ENCODE data around the gene PHLDB1.

The PHLDB1 gene

DNA sequence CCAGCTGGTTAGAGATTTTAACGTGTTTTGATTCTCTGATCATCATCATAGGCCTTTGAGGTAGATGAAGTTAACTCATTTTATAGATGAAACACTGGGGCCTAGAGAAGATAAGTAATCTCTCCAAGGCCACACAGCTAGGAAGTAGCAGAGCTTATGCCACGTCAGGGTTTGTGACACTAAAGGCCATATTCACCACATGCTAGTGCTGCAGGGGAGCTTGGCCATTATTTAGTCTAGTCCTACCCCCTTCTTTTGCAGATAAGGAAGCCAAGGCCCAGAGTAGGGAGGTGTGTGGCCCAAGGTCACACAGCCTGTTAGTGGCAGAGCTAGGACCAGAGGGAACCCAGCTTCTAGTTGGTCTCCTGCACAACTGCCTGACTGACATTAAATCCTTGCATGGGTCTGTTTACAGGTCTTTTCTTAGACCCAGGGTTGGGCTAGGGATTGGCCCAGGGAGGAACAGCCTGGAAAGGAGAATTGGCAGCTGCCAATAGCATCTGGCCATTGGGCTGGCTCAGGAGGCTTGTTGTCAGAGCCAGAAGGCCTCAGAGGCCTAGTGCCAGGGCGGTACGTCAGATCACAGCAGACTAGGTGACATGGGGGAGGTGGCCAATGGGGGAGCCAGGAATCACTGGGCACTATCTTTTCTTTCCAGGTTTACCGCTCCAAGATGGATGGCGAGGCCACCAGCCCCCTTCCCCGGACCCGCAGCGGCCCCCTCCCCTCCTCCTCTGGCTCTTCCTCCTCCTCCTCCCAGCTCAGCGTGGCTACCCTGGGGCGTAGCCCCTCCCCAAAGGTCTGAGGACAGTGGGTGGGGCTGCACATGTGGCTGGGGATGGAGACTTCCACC lies 36.0 kb downstream of the PHLDB1 start:
- Histone ChIP-seq H3K4me3 (ENCODE audit: low read depth in 1 of 2, low read length in 2 of 2) (no peak overlapping the region), H3K9ac (ENCODE audit: low read depth, low read length) (no peak overlapping the region), H3K27me3 (ENCODE audit: insufficient read depth, low read length, poor library complexity) (no peaks in the 10 kb centered on the region), H3K79me2 (ENCODE audit: insufficient read depth, low read length) (no peaks in the 10 kb centered on the region), H3K4me1 (ENCODE audit: insufficient read depth, low read length) (no peaks in the 10 kb centered on the region), H3K4me2 (ENCODE audit: insufficient read depth, low read length) (no peak overlapping the region), H2AFZ (ENCODE audit: low read depth, low read length) (no peak overlapping the region), H4K20me1 (ENCODE audit: insufficient read depth, low read length) (no peaks in the 10 kb centered on the region; the same call in 1 of the 2 replicates), H3K27ac (ENCODE audit: low read length) (no peak overlapping the region), H3K9me3 (ENCODE audit: insufficient read depth, low read length, severe bottlenecking) (no peaks in the 10 kb centered on the region), H3K36me3 (ENCODE audit: insufficient read depth, low read length) (no peaks in the 10 kb centered on the region)
- TF ChIP-seq CTCF (IDR thresholded peaks at IDR 0.05; ENCODE audit: borderline replicate concordance, extremely low read depth, low read length, poor library complexity, severe bottlenecking) (no peak), EZH2 (IDR thresholded peaks at IDR 0.05; ENCODE audit: borderline replicate concordance, low read depth, low read length, severe bottlenecking) (no peak)
- DNase-seq (no peak), ATAC-seq (ENCODE audit: insufficient read depth, low read depth) (no peak)

- Histone ChIP-seq H3K4me2 (ENCODE audit: insufficient read depth, low read length) (no peak overlapping the region), H3K9ac (ENCODE audit: low read depth, low read length) (no peak overlapping the region), H4K20me1 (ENCODE audit: insufficient read depth, low read length) (no peaks in the 10 kb centered on the region; the same call in 1 of the 2 replicates), H3K4me3 (ENCODE audit: low read depth in 1 of 2, low read length in 2 of 2) (no peak overlapping the region), H3K36me3 (ENCODE audit: insufficient read depth, low read length) (no peaks in the 10 kb centered on the region), H2AFZ (ENCODE audit: low read depth, low read length) (no peak overlapping the region), H3K9me3 (ENCODE audit: insufficient read depth, low read length, severe bottlenecking) (no peaks in the 10 kb centered on the region), H3K27ac (ENCODE audit: low read length) (no peak overlapping the region), H3K79me2 (ENCODE audit: insufficient read depth, low read length) (no peaks in the 10 kb centered on the region), H3K4me1 (ENCODE audit: insufficient read depth, low read length) (no peaks in the 10 kb centered on the region), H3K27me3 (ENCODE audit: insufficient read depth, low read length, poor library complexity) (no peaks in the 10 kb centered on the region)
- TF ChIP-seq CTCF (IDR thresholded peaks at IDR 0.05; ENCODE audit: borderline replicate concordance, extremely low read depth, low read length, poor library complexity, severe bottlenecking) (no peak), EZH2 (IDR thresholded peaks at IDR 0.05; ENCODE audit: borderline replicate concordance, low read depth, low read length, severe bottlenecking) (no peak)
- DNase-seq (no peak), ATAC-seq (ENCODE audit: insufficient read depth, low read depth) (no peak)
Observed at GRCh38 chr11:118643995-118644345, 36.6 kb downstream of the PHLDB1 start.

- Histone ChIP-seq H3K4me1 (ENCODE audit: insufficient read depth, low read length) (no peaks in the 10 kb centered on the region), H4K20me1 (ENCODE audit: insufficient read depth, low read length) (no peaks in the 10 kb centered on the region; the same call in 1 of the 2 replicates), H3K27ac (ENCODE audit: low read length) (no peak overlapping the region), H2AFZ (ENCODE audit: low read depth, low read length) (no peak overlapping the region), H3K4me3 (ENCODE audit: low read depth in 1 of 2, low read length in 2 of 2) (no peak overlapping the region), H3K36me3 (ENCODE audit: insufficient read depth, low read length) (no peaks in the 10 kb centered on the region), H3K79me2 (ENCODE audit: insufficient read depth, low read length) (no peaks in the 10 kb centered on the region), H3K9me3 (ENCODE audit: insufficient read depth, low read length, severe bottlenecking) (no peaks in the 10 kb centered on the region), H3K9ac (ENCODE audit: low read depth, low read length) (no peak overlapping the region), H3K4me2 (ENCODE audit: insufficient read depth, low read length) (no peak overlapping the region), H3K27me3 (ENCODE audit: insufficient read depth, low read length, poor library complexity) (no peaks in the 10 kb centered on the region)
- no peak for DNase-seq
- no peak for ATAC-seq (ENCODE audit: insufficient read depth, low read depth)
- no peak for TF ChIP-seq CTCF (IDR thresholded peaks at IDR 0.05; ENCODE audit: borderline replicate concordance, extremely low read depth, low read length, poor library complexity, severe bottlenecking)
- TF ChIP-seq EZH2 (IDR thresholded peaks at IDR 0.05; ENCODE audit: borderline replicate concordance, low read depth, low read length, severe bottlenecking), result no peak
Observed at GRCh38 chr11:118644496-118644895, 37.1 kb downstream of the PHLDB1 start.

All from DND-41 (cell line).